ENCODE data around the gene HMGB1. TPM values are rescaled to one million over a fixed set of nuclear protein-coding genes. Genes with fewer than 3 reads are reported as not detected.

HMGB1 gene
- total RNA-seq, 4 donors from 2014 or later = 223 to 629 (median 402) TPM

DNA sequence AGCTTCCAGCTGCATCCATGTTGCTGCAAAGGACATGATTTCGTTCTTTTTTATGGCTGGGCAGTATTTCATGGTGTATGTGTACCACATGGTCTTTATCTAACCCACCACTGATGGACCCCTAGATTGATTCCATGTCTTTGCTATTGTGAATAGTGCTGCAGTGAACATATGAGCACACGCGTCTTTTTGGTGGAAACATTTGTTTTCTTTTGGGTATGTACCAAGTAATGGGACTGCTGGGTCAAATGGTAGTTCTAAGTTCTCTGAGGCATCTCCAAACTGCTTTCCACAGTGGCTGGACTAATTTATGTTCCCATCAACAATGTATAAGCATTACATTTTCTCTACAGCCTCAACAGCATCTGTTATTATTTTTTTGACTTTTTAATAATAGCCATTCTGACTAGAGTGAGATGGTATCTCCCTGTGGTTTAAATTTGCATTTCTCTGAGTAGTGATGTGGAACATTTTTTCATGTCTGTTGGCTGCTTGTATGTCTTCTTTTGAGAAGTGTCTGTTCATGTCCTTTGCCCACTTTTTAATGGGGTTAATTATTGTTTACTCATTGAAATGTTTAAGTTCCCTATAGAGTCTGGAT lies 50.2 kb downstream of the HMGB1 start:
- no peaks in the 10 kb centered on the region for H3K27me3 ChIP-seq
- peaks cover 0 to 9% of the 10 kb centered on the region in 2 donors for H3K4me1 ChIP-seq
- DNase-seq = no peak
- intact Hi-C loops (cut with DNase I; ENCODE audit: low total_unique reads) = no loop called here
- H3K9me3 ChIP-seq = no peaks in the 10 kb centered on the region
- no peak overlapping the region for H3K4me3 ChIP-seq
- TF ChIP-seq POLR2A (IDR thresholded peaks at IDR 0.05) = no peak
- TF ChIP-seq, protein P1, sequence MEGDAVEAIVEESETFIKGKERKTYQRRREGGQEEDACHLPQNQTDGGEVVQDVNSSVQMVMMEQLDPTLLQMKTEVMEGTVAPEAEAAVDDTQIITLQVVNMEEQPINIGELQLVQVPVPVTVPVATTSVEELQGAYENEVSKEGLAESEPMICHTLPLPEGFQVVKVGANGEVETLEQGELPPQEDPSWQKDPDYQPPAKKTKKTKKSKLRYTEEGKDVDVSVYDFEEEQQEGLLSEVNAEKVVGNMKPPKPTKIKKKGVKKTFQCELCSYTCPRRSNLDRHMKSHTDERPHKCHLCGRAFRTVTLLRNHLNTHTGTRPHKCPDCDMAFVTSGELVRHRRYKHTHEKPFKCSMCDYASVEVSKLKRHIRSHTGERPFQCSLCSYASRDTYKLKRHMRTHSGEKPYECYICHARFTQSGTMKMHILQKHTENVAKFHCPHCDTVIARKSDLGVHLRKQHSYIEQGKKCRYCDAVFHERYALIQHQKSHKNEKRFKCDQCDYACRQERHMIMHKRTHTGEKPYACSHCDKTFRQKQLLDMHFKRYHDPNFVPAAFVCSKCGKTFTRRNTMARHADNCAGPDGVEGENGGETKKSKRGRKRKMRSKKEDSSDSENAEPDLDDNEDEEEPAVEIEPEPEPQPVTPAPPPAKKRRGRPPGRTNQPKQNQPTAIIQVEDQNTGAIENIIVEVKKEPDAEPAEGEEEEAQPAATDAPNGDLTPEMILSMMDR (IDR thresholded peaks at IDR 0.05) = no peak
- H3K27ac ChIP-seq = no peak overlapping the region
- H3K36me3 ChIP-seq = no peaks in the 10 kb centered on the region

DNA sequence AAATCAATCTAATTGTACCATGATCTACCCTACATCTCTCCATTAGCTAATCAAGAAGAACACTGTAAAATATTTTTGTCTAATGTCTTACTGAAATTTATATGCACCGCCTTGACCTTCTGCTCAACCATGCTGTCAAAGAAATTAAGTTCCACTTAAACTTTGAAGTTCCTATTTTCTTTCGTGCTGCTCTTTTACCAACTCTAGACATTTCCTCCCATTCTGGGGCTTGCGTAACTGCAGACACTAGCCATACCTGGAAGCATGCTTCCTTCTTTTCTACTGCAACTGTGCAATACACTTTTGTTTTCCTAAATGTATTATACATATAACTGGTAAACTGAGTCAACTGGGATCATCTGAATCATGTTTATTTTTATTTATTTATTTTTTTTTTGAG lies 51.9 kb downstream of the HMGB1 start:
- Histone ChIP-seq H3K36me3 (no peaks in the 10 kb centered on the region), H3K27me3 (no peaks in the 10 kb centered on the region), H3K27ac (no peak overlapping the region), H3K4me3 (no peak overlapping the region), H3K4me1 (peaks cover 4 to 11% of the 10 kb centered on the region in 2 donors), H3K9me3 (no peaks in the 10 kb centered on the region)
- TF ChIP-seq, protein P1 (IDR thresholded peaks at IDR 0.05) = no peak
- TF ChIP-seq POLR2A (IDR thresholded peaks at IDR 0.05) = no peak
- no peak for DNase-seq
- intact Hi-C loops (cut with DNase I; ENCODE audit: low total_unique reads) = no loop called here

DNA sequence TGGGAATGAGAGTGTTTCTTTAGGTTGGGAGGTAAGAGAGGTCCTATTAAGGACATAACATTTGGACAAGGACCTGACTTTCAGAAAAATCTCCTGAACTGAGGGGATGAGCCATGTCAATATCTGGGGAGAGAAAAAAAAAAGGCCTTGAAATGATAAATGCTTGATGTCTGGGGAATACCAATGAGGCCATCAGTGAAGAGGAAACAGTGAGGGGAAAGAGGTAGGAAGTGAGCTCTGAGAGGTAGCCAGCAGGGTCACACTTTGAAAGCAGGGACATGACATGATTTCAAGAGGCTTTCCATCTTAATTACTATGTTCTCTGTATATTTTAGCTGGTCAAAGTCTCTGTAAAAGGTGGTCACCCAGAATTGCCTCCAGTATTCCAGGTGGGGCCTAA lies 53.4 kb downstream of the HMGB1 start:
- DNase-seq = no peak
- no peaks in the 10 kb centered on the region for H3K9me3 ChIP-seq
- intact Hi-C loops (cut with DNase I; ENCODE audit: low total_unique reads) = no loop called here
- peaks cover 5 to 8% of the 10 kb centered on the region in 2 donors for H3K4me1 ChIP-seq
- TF ChIP-seq POLR2A (IDR thresholded peaks at IDR 0.05) = no peak
- TF ChIP-seq, protein P1 (IDR thresholded peaks at IDR 0.05) = no peak
- no peak overlapping the region for H3K27ac ChIP-seq
- H3K36me3 ChIP-seq = no peaks in the 10 kb centered on the region
- H3K4me3 ChIP-seq = no peak overlapping the region
- H3K27me3 ChIP-seq = no peaks in the 10 kb centered on the region

DNA sequence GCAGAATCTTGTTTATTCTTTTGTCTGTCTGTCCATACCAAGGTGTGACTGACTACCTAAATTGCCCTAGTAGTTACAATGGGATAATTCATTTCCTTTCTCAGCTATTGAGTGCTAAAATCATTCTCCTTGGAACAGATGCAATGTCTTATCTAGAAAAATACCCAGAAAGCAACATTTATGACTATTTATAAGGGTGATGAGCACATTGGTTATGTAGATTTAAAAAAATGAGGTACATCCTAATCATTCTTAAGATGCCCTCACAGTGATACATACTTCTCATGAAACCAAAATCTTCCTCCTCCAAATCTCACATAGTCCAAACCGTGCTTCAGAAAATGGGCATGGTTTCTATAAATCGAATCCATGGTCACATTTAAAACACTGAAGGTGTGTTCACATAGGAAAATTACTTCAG lies 55.0 kb downstream of the HMGB1 start:
- no peaks in the 10 kb centered on the region for H3K9me3 ChIP-seq
- peaks cover 5 to 8% of the 10 kb centered on the region in 2 donors for H3K4me1 ChIP-seq

More for the DNA sequence above, 55.0 kb downstream of the HMGB1 start:
- Histone ChIP-seq H3K27me3 (no peaks in the 10 kb centered on the region), H3K27ac (peak overlapping the region; percentile 94 to 96), H3K36me3 (no peaks in the 10 kb centered on the region), H3K4me3 (no peak overlapping the region)
- DNase-seq = no peak
- TF ChIP-seq, protein P1 (IDR thresholded peaks at IDR 0.05) = no peak
- no peak for TF ChIP-seq POLR2A (IDR thresholded peaks at IDR 0.05)
- intact Hi-C loops (cut with DNase I; ENCODE audit: low total_unique reads) = no loop called here

Measured in uterus (tissue), 4 donors.